GM12873 (cell line): ENCODE measurements around the gene FLNB.

ENCODE experiments used
- TF ChIP-seq, protein P1 (sequence below): IDR thresholded peaks from 2 replicates; pipeline ENCODE4 v1.5.1; 2012; ENCODE audit warnings: low read depth, mild to moderate bottlenecking, moderate library complexity, low read length, control low read depth; ENCODE audit not compliant: insufficient read depth; ENCODE audit errors: missing control alignments

The FLNB gene

DNA sequence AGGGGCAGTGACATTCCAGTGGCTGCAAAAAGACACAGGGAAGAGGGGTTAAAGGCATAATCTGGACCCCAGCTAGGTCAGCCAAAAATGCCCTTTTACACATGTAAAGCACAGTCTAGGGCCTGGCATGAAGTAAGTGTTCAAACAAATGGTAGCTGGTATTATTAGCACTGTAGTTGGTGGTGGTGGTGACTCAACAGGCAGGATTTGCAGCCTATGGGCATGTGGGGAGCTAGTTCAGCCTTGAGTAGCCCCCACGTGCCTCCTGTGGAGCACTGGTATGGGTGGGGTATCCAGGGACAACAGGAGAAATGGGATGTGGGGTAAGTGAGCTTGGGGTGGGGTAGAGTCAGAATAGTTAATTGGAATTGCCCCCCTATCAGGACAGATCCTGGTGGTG is 175.0 kb downstream of the FLNB start:
- TF ChIP-seq, protein P1, sequence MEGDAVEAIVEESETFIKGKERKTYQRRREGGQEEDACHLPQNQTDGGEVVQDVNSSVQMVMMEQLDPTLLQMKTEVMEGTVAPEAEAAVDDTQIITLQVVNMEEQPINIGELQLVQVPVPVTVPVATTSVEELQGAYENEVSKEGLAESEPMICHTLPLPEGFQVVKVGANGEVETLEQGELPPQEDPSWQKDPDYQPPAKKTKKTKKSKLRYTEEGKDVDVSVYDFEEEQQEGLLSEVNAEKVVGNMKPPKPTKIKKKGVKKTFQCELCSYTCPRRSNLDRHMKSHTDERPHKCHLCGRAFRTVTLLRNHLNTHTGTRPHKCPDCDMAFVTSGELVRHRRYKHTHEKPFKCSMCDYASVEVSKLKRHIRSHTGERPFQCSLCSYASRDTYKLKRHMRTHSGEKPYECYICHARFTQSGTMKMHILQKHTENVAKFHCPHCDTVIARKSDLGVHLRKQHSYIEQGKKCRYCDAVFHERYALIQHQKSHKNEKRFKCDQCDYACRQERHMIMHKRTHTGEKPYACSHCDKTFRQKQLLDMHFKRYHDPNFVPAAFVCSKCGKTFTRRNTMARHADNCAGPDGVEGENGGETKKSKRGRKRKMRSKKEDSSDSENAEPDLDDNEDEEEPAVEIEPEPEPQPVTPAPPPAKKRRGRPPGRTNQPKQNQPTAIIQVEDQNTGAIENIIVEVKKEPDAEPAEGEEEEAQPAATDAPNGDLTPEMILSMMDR, result no peak

DNA sequence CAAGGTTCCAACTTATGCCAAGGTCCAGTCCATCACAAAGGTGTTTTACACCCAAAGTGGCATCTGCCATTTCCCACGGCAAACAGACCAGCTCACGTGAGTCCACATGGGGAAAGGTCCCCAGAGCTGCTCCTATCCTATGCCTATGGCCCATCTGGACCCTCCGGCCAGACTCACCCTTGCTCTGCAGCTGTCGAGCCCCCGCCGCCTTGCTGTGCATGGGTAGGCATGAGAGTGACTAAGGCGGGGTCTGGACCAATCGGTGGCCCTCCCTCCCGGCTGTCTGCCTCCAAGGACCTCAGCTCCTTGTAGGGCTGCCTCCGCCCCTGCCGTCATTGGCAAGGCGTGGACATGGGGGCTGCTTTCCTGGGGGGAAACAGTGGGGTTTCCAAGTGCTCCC is 175.7 kb downstream of the FLNB start:
- TF ChIP-seq, protein P1, result no peak

DNA sequence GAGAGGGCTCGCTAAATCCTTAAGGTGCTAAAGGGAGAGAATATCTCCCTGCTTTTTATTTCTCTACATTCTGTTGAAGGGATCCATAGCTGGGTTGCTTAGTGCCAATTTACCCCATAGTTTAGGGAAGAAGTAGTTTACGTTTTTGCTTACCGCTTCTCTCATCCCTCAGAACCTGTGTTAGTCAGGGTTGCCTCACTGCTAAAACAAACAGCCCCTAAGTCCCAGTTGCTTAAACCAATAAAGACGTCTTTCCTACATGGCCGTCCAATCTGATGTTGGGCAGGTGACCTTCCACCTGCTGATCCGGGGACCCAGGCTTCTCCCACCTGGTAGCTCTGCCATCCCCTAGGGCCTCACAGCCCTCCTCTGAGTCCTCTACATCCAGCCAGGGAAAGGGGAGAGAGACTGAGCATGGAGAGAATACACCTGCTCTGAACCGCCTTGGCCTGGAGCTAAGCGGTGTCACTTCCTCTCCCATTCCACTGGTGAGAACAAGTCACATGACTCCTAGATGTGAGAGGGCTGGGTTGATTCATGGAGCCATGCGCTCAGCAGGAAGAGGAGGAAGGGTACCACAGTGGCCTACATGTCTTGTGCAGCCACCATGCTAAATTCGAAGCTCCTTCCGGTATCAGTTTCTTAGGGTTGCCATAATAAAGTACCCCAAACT is 176.2 kb downstream of the FLNB start:
- TF ChIP-seq, protein P1, result no peak

DNA sequence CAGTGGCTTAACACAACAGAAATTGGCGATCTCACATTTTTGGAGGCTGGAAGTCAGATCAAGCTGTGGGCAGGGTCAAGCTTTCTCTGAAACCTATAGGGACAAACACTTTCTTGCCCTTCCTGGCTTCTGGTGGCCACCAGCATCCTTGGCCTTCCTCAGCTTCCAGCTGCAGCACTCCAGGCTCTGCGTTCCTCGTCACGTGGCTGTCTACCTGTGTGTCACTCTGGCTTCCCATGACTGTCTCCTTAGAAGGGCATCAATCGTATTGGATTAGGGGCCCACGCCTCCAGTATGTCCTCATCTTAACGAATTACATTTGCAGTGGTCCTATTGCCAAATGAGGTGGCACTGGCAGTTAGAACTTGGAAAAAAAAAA is 176.7 kb downstream of the FLNB start:
- TF ChIP-seq, protein P1, result no peak

DNA sequence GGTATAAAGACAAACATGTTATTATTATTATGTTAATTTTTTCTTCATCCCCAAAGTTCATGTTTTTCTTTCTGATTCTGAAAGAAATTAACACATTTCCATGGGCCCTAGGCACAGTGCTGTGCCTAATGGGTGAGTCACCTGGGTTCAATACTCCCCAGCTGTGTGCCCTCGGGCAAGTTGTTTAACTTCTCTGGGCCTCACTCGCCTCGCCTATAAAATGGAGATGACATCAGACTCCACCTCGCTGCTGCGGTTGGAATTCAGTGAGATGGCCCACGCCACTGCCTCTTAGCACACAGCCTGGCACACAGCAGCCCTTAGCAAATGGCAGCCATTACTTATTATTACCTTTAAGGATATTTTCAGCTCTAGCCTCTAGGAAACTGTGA is 179.9 kb downstream of the FLNB start:
- TF ChIP-seq, protein P1, result no peak

DNA sequence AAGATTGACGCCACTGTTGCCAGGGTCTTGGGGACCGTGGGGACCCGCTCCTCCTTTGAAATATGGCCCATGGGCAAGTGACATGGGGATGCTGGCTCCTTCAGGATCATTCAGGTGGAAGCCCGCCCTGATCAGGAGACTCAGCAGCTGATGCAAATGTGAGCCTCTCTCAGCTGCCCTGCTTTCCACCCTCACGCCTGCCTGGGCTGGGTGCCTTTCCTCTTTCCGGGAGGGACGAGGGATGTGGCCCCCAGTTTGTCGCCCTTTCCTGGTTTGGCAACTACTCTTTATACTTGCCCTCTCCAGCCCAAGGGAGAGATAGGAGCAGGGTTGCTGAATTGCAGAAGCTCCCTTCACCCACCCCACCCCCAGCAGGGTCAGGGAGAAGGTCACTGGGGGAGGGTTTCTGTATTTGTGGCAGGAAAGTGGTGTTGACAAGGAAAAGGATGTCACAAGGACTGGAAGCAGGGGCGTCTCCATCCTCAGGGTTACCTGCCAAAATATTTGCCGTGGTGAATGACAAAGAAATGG is 180.8 kb downstream of the FLNB start:
- TF ChIP-seq, protein P1, result no peak

DNA sequence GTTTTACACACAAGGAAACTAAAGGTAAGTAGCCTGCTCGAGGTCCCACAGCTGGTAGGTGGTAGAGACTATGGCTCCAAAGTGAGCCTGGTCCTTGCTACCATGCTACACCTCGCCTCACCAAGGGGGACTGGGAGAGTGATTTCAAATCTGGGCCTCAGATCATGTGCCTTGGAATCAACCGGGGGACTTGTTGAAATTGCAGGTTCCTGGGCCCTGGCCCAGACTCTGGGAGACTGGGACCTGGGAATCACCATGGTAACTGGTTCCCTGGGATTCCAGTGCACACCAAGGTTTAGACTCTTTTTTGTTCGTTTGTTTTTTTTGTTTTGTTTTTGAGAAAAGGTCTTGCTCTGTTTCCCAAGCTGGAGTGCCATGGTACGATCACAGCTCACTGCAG is 181.5 kb downstream of the FLNB start:
- TF ChIP-seq, protein P1, result no peak
